Peyer's patch (tissue), 4 donors: ENCODE results near the gene TMCC3.

Source experiments
- CTCF ChIP-seq, 6 experiments: fragments of 450-650 bp in 4 of 6; fragments of 200-600 bp in 2 of 6; sonication (generic) in 1 of 6; IDR thresholded peaks; one replicate each; pipeline ENCODE4 v1.5.1; 2017 to 2019; ENCODE audit warnings: antibody characterized with exemption in 6 of 6, mild to moderate bottlenecking in 3 of 6, moderate library complexity in 1 of 6
- POLR2A ChIP-seq, 2 donors: fragments of 450-650 bp; IDR thresholded peaks; one replicate each; pipeline ENCODE4 v1.5.1; 2017; ENCODE audit warnings: antibody characterized with exemption in 2 of 2, mild to moderate bottlenecking in 2 of 2, moderate library complexity in 2 of 2

DNA sequence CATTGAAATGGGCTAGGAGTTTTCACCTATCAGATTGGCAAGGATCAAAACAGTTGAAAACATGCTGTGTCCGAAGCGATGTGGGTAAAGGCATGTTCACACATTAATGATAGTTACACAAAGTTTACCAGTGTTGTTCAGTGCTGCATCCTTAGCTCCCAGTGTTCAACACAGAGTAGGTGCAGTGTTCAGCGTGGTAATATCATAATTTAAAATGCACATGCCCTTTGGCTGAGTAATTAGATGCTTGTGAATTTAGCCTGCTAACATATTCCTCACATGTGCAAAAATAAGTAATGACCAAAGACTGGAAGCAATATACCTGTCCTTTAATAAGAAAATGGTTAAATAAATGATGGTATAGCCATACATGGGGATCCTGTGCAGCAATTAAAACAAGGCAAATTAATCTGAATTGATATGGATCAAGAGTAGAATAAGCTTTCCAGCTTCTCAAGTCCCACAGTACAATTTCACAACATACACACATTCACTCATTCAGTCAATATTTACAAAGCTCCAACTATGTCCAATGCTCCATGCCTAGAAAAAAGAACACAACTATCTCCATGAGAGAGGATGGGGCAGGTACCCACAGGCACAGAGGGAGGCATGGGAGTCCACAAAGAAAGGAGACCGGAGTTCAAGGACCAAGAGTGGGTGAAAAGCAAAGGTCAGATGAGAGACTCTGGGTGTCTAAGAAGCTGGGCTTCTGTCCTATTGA, 12.8 kb downstream of the TMCC3 start:
- TF ChIP-seq CTCF (IDR thresholded peaks at IDR 0.05) = no peak
- no peak for TF ChIP-seq POLR2A (IDR thresholded peaks at IDR 0.05)
